GM19438 (cell line): ENCODE data around the gene MTMR1.
A peak's percentile ranks its signal among the peaks of the same experiment; 100 is the strongest.

Experiments used
- ATAC-seq: cut with Tn5 transposase; IDR thresholded peaks from one replicate; pipeline ENCODE4 v1.9.1; 2021; ENCODE audit warnings: low read depth; ENCODE audit not compliant: unreplicated experiment

MTMR1 gene

GRCh38 chrX:150692831-150693724, at the start of gene MTMR1:
Gene MTMR1 (plus strand): TSS chrX:150693396. CDS start chrX:150693531, 135 bp downstream.
- ATAC-seq, result peak; percentile 33

GRCh38 chrX:150643958-150644357, 49.2 kb upstream of the MTMR1 start:
- no peak for ATAC-seq

GRCh38 chrX:150644422-150644821, 48.8 kb upstream of the MTMR1 start:
- no peak for ATAC-seq

DNA sequence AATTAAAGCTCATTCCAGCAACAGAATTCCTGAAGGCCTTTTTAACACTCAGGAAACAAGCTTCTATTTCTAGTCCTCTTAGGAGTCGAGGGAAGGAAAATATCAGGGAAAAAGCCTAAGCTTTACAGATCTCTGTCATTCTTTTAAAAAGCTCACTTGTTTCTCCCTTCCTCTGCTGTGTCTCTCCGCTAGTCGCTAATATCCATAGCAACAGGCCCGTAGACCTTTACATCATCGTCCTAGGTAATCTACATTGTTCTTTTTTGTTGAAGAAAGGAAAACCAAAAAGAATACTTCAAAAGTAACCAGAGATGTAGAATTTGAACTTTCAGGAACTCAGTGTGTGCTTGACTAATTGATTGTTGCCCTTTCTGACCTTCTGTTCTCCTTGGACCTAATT, 45.9 kb upstream of the MTMR1 start:
- no peak for ATAC-seq

DNA sequence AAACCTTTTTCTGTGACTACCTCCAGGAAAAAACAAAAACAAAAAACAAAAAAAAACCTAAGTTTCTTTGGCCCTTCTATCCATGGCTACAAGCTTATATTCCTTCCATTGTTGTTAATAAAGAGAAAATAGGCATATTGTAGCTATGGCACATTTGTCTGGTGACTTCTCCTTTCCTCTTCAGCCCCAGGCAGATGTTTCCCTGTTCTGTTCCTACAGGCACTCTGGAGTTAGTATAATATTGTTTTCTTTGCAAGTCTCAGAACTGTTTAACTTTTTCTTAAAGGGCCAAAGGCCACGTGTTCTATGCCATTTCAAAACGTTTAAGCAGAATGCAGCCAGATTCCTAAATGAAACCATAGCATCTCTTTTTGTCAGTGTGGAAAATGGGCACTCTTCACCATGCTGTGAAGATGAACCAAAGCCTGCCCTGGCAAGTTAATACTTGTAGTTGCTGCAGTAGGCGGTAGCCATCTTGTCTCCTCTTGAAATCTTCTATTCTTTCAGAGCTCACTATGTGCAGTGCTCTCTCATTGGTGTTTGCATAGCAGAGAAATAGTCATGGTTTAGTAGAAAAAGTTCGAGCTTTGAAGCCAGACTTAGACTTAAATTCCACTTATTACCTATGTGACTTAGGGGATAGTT, 44.8 kb upstream of the MTMR1 start:
- ATAC-seq, result no peak

DNA sequence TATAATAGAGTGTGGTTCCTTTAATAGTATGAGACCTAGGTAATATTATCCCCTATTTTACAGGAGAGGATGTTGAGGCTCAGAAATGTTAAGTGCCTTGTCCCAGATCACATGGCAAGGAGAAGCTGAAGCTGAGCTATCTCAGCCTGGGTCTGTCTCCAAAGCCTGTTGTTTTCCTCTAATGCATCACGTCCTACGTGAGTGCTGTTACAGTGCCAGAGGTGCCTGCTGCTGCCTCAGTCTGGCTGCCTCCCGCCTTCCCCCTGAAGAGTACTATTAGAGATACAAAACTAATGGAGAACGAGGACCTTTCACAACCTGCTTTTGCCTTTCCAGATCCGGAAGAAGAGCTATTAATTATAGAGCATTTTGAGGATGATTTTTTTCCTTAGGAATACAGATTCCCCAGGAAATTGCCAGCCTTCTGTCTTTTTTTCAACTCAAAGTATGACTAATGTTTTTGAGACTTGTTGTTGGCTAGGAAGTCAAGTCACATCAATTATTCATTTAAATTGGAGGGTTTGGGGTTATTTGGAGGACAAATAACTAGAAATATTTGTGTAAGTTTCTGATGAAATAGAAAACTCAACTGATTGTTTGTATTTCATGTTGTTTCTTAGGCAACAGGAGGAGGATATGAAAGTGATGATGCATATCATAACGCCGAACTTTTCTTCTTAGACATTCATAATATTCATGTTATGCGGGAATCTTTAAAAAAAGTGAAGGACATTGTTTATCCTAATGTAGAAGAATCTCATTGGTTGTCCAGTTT, 43.9 kb upstream of the MTMR1 start:
- no peak for ATAC-seq

DNA sequence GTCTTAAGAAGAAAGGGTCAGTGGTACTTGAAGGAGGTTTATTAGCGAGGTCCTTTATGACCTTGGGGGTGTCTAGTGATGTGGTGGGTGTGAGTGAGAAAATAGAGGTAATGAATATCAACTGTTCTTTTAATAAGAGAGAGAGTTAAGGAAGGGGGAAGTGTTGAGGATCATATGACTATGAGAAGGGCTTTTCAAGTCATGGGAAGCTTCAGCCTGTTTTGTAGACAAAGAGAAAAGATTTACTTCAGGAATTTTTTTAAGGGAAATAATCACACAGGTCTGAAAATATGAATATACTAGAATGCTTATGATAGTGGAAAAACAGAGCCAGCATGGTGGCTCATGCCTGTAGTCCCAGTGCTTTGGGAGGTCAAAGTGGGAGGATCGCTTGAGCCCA, 41.3 kb upstream of the MTMR1 start:
- no peak for ATAC-seq

GRCh38 chrX:150655788-150656187, 37.4 kb upstream of the MTMR1 start:
- no peak for ATAC-seq

DNA sequence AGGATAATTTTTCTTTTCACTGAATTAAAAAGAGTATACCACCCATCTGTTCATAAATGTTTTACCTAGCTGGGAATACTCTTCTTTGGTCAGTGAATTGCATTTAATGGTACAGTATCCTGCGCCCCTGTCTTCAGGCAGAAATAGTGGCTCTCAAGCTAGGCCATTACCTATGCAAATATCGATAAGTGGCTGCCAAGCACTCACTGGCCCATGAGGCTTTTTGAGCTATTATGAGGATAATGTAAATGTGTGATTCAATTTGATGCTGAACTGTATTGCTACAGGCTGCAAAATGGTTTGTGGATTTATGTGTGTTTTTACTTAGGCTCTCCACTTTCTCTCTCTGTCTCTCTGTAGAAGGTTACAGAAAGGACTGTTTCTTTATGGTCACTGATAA, 30.1 kb upstream of the MTMR1 start:
- ATAC-seq, result no peak

DNA sequence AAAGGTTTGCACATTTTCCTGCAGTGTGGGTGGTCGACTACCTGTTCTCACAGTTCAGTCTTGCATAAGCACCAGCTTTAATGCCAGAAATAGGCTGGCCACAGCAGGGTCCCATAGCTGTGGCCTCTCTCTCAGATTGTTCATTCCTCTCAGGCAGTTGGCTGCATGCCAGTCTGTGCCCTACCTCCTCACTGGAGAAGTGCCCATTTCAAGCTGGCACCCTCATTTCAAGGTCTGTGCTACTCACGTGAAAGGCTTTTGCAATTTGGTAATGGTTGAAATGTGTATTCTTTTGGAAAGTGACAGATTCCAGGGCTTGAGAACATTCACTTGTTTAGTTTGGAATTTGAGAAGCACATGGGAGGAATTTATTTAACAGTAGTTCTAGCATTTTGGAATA, 28.9 kb upstream of the MTMR1 start:
- ATAC-seq, result no peak

GRCh38 chrX:150676221-150676620, 17.0 kb upstream of the MTMR1 start:
- ATAC-seq, result no peak

- no peak for ATAC-seq
Measured at GRCh38 chrX:150680974-150681373, 12.2 kb upstream of the MTMR1 start.

DNA sequence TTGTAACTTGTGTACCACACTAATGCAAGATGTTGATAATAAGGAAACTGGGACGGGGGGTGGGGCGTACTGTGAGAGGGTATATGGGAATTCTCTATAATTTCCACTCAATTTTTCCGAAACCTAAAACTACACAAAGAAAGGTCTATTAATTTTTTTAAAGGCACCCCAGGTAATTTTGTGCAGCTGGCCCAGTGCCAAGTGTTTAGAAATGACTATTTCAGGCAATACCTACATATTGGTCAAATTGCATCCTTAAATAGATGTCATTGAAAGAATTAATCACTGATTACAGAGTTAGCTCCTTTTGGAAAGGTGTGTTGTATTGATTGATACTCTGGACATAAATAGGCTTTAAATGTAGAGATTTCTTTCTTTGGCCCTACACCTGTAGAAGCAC, 10.1 kb upstream of the MTMR1 start:
- no peak for ATAC-seq

DNA sequence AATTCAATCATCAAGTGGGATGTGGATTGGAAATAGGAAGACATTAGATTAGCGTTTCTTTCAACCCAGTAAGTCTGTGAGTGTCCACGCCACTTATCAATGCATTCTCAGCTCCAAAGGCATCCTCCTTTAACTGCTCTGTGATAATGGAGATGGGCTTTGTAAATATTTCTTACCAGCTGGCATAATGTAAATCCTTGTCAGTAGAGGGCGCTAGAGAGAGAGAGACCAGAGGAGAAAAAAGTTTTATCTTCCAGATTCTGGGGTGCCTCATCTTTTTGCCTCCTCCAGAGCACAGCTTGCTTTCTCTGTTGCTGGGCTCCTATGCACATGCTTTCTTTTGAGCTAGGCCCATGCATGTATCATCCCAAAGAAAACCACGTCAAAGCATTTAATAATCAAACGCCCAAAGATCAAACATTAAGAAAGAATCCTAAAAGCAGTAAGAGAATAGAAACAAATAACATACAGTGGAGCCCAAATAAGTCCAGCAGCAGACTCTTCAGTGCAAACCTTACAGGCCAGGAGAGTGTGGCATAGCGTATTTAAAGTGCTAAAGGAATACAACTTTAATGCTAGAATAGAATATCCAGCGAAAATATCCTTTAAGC, 9.6 kb upstream of the MTMR1 start:
- ATAC-seq, result no peak

DNA sequence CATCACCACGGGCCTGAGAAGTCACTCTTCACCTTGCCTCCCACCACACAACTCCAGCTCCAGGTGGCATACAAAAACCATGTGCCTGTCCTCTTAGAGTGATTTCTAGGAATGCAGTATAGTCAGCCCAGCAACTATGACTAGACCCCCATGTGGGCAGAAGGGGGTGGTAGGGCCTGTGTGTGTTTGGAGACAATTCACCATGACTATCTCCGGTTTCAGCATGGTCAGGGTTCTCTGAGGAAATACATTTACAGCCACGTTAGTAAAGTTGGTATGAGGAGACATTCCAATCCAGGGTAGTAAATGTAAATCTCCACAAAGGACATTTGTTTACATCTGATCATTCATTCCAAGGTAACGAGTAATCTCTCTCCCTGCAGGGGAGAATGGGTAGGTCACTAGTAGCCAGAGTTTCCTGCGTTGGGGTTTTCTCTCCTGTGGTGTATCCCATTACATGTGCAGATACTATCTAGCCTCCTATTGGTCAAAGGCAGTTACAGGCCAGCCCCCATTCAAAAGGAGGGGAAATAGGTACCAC, 4.2 kb upstream of the MTMR1 start:
- ATAC-seq, result no peak

GRCh38 chrX:150690126-150690525, 3.1 kb upstream of the MTMR1 start:
- ATAC-seq, result no peak

DNA sequence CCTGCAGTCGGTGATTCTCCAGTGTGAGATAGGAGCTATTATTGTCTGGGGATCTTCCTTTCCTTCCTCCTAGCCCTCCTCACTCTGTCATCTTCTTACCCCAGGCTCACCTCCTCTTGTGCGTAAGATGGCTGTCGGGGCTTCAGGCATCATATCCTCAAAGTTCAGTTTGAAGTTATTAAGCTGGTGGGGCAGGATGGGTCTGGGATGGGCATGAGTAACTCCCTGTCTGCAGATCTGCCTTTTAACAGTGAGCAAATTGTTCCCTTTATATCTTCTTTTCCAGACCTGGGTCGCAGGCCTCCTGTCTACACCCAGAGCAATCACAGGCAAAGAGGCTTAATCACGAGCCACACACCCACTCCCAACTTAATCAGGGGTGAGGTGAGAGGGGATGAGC, 900 bp upstream of the MTMR1 start:
- ATAC-seq, result no peak

- peak; percentile 72 for ATAC-seq
Measured at GRCh38 chrX:150693725-150694574, 754 bp downstream of the MTMR1 start.

- ATAC-seq, result no peak
Measured at GRCh38 chrX:150694738-150695410, 1.7 kb downstream of the MTMR1 start.
